SU-DHL-6 (cell line): ENCODE results near the gene EHD4.

Source experiments
- EZH2phosphoT487 ChIP-seq: fragments of 200-600 bp; sonication (generic), shearing (Covaris generic); conservative IDR thresholded peaks from 2 replicates; pipeline ENCODE4 v1.6.1; 2018; ENCODE audit warnings: mild to moderate bottlenecking, antibody characterized with exemption, low read length, moderate library complexity, mixed read lengths
- TF ChIP-seq, protein P1 (sequence below): fragments of 200-600 bp; sonication (generic); IDR thresholded peaks from one replicate; pipeline ENCODE4 v1.5.1; 2017; ENCODE audit warnings: antibody characterized with exemption, mild to moderate bottlenecking, low read length, moderate library complexity; ENCODE audit not compliant: insufficient read depth, poor library complexity, severe bottlenecking

DNA sequence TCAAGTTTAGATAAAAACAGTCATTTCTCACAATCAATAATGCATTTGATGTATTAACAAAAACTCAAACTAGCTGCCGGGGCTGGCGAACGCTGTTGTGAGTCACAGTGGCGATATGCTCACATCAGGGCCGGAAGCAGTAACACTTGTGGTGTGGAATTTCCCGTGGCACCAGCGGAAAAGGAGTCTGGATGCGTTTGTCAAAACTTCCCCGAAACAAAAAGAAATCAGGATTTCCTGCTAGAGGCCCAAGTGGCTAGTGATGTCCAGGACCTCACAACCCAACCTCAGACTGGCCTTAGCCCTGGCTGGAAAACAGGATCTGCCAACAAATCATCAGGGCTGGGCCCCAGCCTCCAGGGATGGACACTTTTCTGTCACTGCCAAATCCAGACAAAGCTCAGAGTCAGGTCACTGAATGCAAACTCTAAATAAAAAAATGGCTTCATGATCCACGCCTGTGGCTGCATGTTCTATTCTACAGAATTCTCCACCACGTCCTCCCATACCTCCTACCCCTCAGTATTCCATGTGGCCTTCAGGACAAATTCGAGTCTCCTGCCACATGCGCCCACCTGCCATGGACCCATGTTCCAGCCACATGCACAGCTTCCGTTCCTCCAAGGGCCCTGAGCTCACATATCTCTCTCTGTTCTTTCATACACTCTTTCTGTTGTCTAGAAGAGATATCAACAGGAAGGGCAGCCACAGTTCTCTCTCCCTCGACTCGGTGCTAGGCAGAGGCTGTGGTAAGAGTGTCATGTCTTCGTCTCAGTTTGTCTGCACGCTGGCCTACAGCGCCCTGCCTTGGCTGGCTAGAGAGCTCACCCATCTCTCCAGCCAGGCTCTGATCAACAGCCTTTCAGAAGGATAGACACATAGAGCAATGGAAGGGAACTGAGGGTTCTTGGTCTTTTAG lies 35.4 kb downstream of the EHD4 start:
- TF ChIP-seq, protein P1, sequence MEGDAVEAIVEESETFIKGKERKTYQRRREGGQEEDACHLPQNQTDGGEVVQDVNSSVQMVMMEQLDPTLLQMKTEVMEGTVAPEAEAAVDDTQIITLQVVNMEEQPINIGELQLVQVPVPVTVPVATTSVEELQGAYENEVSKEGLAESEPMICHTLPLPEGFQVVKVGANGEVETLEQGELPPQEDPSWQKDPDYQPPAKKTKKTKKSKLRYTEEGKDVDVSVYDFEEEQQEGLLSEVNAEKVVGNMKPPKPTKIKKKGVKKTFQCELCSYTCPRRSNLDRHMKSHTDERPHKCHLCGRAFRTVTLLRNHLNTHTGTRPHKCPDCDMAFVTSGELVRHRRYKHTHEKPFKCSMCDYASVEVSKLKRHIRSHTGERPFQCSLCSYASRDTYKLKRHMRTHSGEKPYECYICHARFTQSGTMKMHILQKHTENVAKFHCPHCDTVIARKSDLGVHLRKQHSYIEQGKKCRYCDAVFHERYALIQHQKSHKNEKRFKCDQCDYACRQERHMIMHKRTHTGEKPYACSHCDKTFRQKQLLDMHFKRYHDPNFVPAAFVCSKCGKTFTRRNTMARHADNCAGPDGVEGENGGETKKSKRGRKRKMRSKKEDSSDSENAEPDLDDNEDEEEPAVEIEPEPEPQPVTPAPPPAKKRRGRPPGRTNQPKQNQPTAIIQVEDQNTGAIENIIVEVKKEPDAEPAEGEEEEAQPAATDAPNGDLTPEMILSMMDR: no peak
- TF ChIP-seq EZH2phosphoT487: no peak
